Measurements from ENCODE around the gene ALDH2.
"Not testable (repeated sequence)": the region's sequence is repeated elsewhere in the genome, so short reads cannot be mapped to it uniquely, and the experiment has no call there.

The ALDH2 gene

GRCh38 chr12:111789779-111790178, 23.0 kb downstream of the ALDH2 start:
- no peak for DNase-seq (ENCODE audit: low read depth)

DNA sequence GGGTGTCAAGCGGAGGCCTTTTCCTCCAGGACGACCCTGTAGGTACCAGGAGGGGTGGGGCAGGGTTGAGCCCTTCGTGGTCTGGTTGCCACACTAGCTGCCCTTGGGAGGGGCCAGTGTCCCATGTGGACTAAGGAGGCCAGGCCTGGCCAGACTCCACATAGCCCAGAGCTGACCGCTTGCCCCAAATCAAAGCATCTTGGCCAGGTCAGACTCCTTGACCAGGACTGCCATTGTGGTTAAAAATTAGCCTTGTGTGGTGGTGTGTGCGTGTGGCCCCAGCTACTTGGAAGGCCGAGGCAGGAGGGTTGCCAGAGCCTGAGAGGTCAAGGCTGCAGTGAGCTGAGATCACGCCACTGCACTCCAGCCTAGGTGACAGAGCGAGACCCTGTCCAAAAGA, 24.8 kb downstream of the ALDH2 start:
- DNase-seq (ENCODE audit: low read depth): no peak

GRCh38 chr12:111792155-111792855, 25.6 kb downstream of the ALDH2 start:
- no peak for DNase-seq (ENCODE audit: low read depth)

DNA sequence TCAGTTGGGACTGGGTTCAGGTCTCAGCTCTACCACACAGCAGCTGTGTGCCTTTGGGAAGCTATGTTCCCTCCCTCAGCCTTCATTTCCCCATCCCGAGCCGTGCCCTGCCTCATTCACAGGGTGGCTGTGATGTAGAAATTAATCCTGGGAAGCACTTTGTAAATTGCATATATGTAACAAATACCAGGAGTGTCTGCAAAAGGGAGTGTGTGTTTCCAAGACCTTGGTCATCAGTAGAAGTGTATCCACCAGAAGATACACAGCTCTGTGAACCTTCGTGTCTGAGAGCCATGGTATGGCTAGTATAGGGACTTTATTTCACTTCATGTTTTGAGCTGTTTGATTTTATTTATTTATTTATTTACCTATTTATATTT, 26.1 kb downstream of the ALDH2 start:
- no peak for DNase-seq (ENCODE audit: low read depth)

- no peak for DNase-seq (ENCODE audit: low read depth)
These were observed 31.4 kb downstream of the ALDH2 start for GRCh38 chr12:111798182-111798581.

GRCh38 chr12:111799758-111800157, 33.0 kb downstream of the ALDH2 start:
- no peak for DNase-seq (ENCODE audit: low read depth)

DNA sequence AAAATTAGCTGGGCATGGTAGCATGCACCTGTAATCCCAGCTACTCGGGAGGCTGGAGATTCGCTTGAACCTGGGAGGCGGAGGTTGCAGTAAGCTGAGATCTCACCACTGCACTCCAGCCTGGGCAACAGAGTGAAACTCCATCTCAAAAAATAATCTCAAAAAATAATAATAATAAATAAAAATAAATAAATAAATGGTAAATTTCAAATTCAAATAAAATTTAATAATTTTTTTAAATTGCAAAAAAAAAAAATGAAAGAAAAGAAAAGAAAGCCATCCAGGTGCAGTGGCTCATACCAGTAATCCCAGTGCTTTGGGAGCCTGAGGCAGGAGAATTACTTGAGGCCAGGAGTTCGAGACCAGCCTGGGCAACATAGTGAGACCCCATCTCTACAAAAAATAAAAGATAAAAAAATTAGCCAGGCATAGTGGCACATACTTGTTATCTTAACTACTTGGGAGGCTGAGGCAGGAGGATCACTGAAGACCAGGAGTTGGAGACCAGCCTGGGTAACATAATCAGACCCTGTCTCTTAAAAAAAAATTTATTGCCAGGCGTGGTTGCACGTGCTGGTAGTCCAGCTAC, 36.4 kb downstream of the ALDH2 start:
- DNase-seq (ENCODE audit: low read depth): no peak

DNA sequence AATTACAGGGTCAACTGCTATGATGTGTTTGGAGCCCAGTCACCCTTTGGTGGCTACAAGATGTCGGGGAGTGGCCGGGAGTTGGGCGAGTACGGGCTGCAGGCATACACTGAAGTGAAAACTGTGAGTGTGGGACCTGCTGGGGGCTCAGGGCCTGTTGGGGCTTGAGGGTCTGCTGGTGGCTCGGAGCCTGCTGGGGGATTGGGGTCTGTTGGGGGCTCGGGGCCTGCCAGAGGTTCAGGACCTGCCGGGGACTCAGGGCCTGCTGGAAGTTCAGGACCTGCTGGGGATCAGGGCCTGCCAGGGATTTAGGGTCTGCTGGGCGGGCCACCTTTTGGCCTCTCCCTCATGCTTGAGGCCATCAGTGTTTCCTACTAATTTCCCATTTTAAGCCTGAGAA, 37.1 kb downstream of the ALDH2 start:
- no peak for DNase-seq (ENCODE audit: low read depth)

GRCh38 chr12:111806304-111806703, 39.6 kb downstream of the ALDH2 start:
- no peak for DNase-seq (ENCODE audit: low read depth)

DNA sequence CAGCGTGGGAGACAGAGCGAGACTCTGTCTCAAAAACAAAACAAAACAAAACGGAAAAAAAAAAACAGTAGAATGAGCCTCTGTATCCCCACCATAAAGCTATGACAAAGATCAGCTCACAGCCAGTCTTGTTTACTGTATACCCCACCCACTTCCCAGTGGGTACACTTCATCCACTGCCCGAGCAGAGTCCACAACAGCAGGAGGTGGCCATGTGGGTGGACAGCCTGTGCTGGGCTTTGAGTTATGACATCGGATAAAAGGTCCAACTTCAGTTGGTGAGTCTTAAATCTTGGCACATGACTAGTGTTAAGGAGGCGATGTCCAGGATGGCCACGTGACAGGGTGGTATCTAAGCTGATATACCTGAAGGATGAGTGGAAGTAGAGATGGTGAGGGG, 40.5 kb downstream of the ALDH2 start:
- no peak for DNase-seq (ENCODE audit: low read depth)

DNA sequence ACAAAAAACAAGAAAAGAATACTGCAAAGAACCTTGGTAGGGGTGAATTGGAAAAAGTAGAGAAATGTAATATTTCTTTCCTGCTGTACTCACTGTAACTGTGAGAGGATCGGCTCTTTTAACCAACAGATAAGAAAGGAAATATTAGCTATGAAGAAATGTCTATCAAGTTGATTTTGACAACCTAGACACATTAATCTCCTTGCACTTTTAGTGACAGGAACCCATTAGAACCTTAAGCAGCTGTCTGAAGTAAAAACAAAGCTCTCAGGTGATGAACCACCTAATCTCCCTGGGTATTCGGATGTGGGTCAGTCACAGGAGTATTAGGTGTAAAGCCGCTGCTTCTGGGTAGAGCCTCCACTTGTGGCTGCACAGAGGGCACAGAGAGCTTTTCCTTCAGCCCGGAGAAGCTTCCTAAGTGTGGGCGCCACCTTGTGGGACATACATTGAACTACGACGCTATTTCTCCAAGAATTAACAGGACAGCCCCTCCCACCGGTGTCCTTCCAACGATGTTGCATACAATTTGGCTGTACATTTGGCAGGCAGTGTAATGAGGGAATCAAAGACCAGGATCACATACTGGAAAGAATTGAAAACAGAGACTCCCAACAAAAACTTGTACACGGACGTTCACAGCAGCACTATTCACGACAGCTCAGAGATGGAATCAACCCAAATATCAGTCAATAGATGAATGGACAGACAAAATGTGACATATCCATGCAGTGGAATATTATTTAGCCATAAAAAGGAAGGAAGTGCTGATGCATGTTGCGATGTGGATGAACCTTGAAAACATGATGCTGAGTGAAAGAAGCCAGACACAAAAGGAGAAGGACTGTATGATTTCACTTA, 46.4 kb downstream of the ALDH2 start:
- DNase-seq (ENCODE audit: low read depth): peak; percentile 42

- DNase-seq (ENCODE audit: low read depth): no peak
These were observed 49.4 kb downstream of the ALDH2 start for GRCh38 chr12:111816065-111816615.

- DNase-seq (ENCODE audit: low read depth): not testable (repeated sequence)
These were observed 50.2 kb downstream of the ALDH2 start for GRCh38 chr12:111816898-111817297.

DNA sequence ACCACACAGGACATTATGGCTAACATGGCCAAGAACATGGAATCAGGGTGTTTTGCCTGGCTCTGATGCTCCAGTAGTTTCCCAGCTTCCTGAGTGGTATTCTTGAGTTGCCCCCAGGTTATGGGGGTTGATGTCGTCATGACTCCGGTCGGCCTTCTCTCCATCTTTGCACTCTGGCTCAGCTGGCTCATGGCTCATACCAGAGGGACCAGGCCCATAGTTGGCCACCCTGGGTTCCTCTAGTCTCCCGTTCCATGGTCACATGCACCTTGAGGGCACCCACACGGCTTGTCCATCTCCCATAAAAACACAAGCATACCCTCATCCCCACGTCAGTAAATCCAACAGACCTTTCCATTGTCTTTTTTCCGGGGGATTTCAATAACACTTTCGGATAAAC, 51.6 kb downstream of the ALDH2 start:
- no peak for DNase-seq (ENCODE audit: low read depth)

DNA sequence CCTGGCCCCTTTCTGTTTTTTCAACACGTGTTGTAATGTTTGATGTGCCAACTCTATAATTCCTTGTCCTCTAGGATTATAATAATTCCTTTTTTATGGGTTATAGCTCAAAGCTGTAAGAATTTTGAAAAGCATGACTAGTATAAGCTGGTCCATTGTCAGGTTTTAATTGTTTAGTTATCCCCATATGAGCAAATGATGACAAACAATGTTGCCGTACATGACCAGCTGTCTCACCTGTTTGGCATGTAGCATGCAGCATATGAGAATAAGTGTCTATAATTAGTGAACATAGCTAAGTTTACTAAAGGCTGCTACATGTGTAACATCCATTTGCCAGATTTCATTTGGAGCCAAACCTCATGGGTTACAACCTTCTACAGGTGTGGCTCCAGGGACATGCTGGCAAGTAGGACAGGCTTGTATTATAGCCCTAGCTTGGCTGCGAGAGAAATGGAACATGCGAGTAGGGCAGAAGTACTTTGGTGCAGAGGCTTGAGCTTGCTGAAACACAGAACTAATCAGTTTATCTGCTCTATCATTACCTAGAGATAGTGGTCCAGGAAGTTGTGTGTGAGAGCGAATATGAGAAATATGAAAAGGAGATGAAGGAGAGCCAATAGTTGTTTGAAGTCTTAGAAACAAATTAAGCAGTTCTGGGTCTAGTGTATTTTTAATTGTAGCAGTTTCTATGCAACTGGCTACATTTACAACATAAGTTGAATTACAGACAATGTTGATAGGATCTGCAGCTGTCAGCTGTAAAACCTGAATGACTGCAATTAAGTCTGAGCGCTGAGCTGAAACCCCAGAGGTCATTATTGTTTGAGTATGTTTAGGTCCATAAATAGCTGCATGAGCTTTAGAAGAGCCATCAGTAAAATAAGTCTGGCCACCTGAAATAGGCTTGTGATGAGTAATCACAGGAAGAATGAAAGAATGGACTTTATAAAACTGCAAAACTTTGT, 52.7 kb downstream of the ALDH2 start:
- no peak for DNase-seq (ENCODE audit: low read depth)

GRCh38 chr12:111820828-111821227, 54.1 kb downstream of the ALDH2 start:
- not testable (repeated sequence) for DNase-seq (ENCODE audit: low read depth)

GRCh38 chr12:111822886-111823285, 56.2 kb downstream of the ALDH2 start:
- DNase-seq (ENCODE audit: low read depth): no peak

- no peak for DNase-seq (ENCODE audit: low read depth)
These were observed 57.2 kb downstream of the ALDH2 start for GRCh38 chr12:111823891-111824290.

- DNase-seq (ENCODE audit: low read depth): not testable (repeated sequence)
These were observed 57.6 kb downstream of the ALDH2 start for GRCh38 chr12:111824312-111824711.

DNA sequence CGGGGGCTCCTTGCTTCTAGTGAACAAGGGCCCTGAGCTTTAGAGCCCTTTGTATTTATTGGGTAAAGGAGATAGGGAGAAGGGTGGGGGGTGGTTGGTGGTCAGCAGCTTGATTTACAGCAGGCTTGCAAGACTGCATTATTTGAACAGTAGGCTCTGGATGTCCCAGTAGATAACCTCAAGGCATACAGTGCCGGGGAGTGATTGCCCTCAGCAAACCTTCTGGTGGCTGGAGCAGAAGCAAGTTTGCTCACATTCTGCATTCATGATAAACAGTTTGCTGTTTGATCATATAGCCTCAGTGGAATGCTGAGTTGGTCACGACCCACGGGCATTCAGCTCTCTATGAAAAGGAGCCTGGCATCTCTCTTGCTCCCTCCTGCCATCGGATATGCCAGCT, 58.8 kb downstream of the ALDH2 start:
- no peak for DNase-seq (ENCODE audit: low read depth)

- DNase-seq (ENCODE audit: low read depth): no peak
These were observed 59.6 kb downstream of the ALDH2 start for GRCh38 chr12:111826316-111826715.

DNA sequence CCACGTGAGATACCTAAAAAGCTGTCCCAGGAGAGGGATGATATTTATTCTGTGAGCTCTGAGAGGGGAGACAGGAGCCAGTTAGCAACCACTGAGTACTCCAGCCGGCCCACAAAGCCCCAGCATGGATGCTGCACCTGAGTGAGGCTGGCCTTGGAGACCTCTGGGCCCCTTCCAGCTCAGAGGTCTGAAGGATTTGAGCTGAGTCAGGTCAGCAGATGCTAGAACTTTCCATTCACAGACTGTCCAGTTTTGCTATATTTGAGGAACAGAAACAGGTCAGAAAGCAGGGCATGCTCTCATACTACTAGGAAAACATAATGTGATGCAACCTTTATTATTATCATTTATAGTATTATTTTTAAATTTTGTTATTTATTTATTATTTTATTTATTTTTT, 60.3 kb downstream of the ALDH2 start:
- no peak for DNase-seq (ENCODE audit: low read depth)
